ENCODE measurements around the gene PLCB4.

The PLCB4 gene

DNA sequence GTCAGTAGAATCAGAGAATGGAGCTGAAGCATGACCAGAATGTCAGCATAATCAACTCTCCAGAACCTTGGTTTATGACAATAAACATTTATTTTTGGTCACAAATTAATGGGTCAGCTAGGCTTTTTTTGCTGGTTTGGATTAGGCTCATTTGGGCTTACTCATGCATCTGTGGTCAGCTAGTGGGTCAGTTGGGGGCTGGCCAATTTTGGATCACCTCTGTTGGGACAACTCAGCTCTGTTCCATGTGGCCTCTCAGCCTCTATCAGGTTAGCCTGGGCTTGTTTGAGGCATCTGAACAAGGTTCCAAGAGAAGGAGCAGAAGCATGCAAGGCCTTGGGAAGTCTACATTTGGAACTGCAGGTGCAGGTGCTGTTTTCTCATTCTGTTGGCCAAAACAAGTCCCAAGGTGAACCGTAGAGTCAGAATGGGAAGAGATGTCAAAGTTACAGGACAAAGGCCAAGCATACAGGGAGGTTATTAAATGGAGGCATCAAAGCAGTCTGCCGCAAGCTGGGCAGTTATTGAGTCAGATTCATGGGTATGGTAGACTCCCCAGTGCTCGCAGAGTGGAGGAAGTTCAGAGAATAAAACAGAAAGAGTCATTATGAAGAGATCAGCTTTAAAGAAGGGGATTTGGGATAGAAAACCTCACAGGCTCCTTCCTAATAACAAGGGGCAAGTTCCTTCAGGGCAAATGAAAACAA lies 173.0 kb downstream of the PLCB4 start:
- TF ChIP-seq, protein P1, sequence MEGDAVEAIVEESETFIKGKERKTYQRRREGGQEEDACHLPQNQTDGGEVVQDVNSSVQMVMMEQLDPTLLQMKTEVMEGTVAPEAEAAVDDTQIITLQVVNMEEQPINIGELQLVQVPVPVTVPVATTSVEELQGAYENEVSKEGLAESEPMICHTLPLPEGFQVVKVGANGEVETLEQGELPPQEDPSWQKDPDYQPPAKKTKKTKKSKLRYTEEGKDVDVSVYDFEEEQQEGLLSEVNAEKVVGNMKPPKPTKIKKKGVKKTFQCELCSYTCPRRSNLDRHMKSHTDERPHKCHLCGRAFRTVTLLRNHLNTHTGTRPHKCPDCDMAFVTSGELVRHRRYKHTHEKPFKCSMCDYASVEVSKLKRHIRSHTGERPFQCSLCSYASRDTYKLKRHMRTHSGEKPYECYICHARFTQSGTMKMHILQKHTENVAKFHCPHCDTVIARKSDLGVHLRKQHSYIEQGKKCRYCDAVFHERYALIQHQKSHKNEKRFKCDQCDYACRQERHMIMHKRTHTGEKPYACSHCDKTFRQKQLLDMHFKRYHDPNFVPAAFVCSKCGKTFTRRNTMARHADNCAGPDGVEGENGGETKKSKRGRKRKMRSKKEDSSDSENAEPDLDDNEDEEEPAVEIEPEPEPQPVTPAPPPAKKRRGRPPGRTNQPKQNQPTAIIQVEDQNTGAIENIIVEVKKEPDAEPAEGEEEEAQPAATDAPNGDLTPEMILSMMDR (IDR thresholded peaks at IDR 0.05; ENCODE audit: control insufficient read depth, extremely low read depth, insufficient read depth): no peak
- no peak for DNase-seq (ENCODE audit: low read depth)
- H3K4me3 ChIP-seq (ENCODE audit: low read depth, low read length): no peak overlapping the region

DNA sequence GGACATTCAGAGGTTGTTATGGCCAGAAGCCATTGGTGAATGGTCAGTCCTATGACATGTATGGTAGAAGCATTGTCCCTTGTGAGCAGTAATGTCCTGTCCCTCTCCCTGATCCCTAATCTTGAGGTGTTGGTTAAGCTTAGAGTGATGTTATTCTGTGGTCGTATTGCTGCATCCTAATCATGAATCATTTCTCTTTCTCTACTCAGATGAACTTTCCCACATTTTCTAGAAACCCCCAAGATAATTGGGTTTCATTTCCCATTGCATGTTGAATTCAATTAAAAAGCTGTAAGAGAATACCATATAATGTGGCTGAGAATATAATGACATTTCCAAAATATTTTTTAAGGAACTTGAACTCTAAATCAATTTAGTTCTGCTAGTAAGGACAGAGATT lies 175.1 kb downstream of the PLCB4 start:
- TF ChIP-seq, protein P1 (IDR thresholded peaks at IDR 0.05; ENCODE audit: control insufficient read depth, extremely low read depth, insufficient read depth): no peak
- H3K4me3 ChIP-seq (ENCODE audit: low read depth, low read length): no peak overlapping the region
- no peak for DNase-seq (ENCODE audit: low read depth)

DNA sequence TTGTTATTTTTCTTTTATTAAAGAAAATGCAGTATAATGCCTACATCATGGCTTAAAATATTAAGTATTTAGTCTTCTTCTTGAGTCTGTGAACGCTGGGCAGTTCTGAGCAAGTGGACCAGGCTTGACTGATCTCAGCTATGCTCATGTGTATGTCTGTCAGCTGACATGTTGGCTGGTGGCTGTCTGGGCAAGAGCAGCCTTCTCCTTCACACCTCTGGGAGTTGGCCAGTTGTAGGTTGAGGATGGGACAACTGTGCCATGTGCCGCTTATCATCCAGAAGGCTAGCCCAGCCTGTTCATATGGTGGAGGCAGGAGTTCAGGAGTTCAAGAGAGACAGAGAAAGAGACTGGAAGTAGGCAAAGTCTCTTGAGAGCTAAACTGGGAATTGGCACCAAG lies 175.9 kb downstream of the PLCB4 start:
- DNase-seq (ENCODE audit: low read depth): no peak
- H3K4me3 ChIP-seq (ENCODE audit: low read depth, low read length): no peak overlapping the region
- TF ChIP-seq, protein P1 (IDR thresholded peaks at IDR 0.05; ENCODE audit: control insufficient read depth, extremely low read depth, insufficient read depth): no peak

DNA sequence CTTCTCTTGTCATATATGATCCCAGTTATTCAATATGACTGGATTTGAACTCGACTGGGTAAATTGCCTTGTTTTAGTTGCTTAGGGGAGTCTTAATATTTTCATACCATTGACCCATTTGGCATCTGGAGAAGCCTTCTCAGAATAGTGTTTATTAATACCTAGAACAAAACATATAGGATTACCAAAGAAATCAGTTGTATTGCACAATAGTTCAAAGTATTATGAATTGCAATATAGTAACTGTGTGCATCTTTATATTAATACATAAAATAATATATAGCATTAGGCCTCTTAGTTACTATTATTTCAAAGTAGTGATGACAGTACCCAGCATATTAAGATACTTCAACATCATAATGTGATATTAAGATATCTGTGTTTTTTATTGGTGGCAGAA lies 177.8 kb downstream of the PLCB4 start:
- DNase-seq (ENCODE audit: low read depth): no peak
- H3K4me3 ChIP-seq (ENCODE audit: low read depth, low read length): no peak overlapping the region
- TF ChIP-seq, protein P1 (IDR thresholded peaks at IDR 0.05; ENCODE audit: control insufficient read depth, extremely low read depth, insufficient read depth): no peak

DNA sequence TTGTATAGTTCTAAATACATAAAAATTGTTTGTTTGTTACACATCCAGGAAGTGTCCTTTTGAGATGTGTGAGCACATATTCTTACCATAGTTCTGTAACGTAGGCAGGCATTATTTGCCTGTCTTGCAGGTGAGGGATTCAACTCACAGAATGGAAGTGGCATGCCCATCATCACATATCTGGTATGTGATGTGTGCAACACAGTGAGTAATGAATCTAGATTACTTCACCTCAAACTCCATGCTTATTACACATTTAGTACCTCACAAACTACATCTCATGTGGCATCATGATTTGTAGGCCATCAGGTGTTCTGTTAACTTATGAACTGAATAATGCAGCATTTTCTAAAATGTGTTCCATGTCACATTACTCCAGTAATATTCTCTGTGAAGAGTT lies 181.6 kb downstream of the PLCB4 start:
- TF ChIP-seq, protein P1 (IDR thresholded peaks at IDR 0.05; ENCODE audit: control insufficient read depth, extremely low read depth, insufficient read depth): no peak
- DNase-seq (ENCODE audit: low read depth): no peak
- no peak overlapping the region for H3K4me3 ChIP-seq (ENCODE audit: low read depth, low read length)

DNA sequence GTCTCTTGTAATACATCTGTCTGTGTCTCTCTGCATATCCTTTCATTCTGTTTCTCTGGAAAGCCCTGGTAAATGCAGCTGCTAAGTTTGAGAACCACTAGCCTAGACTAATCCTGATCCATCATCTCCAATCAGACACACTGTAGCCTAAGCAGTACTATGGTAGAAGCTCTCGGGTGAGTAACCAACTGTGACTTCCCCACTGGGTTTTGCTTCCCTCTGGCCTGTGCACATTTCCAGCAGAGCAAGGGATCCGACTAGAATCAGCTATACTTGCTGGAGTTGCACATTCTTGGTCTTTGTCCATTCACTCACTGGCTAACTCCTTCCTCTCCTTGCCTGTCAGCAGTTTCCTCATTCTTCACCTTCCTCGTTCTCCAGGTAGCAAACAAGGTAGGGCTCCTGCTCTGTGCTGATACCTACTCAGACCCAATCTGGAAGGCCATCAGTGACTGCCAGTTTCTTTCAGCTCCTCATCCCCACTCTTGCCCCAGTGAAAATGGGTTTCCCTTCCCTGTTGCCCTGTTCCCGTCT lies 184.2 kb downstream of the PLCB4 start:
- no peak for DNase-seq (ENCODE audit: low read depth)
- TF ChIP-seq, protein P1 (IDR thresholded peaks at IDR 0.05; ENCODE audit: control insufficient read depth, extremely low read depth, insufficient read depth): no peak
- H3K4me3 ChIP-seq (ENCODE audit: low read depth, low read length): no peak overlapping the region

DNA sequence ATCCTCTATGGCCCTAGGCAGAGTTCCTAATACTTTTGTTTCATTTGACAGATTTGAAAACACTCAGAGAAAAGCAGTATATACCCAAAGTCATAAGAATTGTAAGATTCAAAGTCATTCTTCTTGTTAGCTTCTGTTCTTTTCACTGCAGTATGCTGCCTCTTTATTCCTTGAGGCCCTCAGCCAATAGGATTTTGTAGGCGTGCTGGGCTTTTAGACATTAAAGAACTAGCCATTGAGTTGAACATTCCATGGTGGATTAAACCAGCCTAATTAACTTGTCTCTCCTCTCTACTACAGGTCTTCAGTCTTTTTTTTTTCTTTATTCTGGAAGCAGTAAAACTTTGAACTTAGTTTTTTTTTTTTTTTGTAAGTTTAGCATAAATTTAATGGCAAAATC lies 186.3 kb downstream of the PLCB4 start:
- DNase-seq (ENCODE audit: low read depth): no peak
- TF ChIP-seq, protein P1 (IDR thresholded peaks at IDR 0.05; ENCODE audit: control insufficient read depth, extremely low read depth, insufficient read depth): no peak

More for the DNA sequence above, 186.3 kb downstream of the PLCB4 start:
- H3K4me3 ChIP-seq (ENCODE audit: low read depth, low read length): no peak overlapping the region
